Testis (tissue), 3 donors: ENCODE results near the gene DAB2IP. TPM values are rescaled to one million over a fixed set of nuclear protein-coding genes. Genes with fewer than 3 reads are reported as not detected.

Experiments used
- DNase-seq: peaks from one replicate; pipeline ENCODE4 v3.0.0-alpha.2; 2019
- H3K27ac ChIP-seq, 2 donors: fragments of 200-600 bp; sonication (generic); one replicate each; pipeline ENCODE4 v1.5.1; 2019
- H3K27me3 ChIP-seq: fragments of 200-600 bp; sonication (generic); one replicate; pipeline ENCODE4 v1.5.1; 2019
- H3K36me3 ChIP-seq: fragments of 200-600 bp; sonication (generic); one replicate; pipeline ENCODE4 v1.5.1; 2017; ENCODE audit warnings: low read depth; ENCODE audit errors: missing control alignments
- H3K4me1 ChIP-seq: fragments of 200-600 bp; sonication (generic); one replicate; pipeline ENCODE4 v1.5.1; 2019
- H3K4me3 ChIP-seq, 2 donors: fragments of 200-600 bp; sonication (generic); one replicate each; pipeline ENCODE4 v1.5.1; 2017 to 2019
- H3K9me3 ChIP-seq: fragments of 200-600 bp; sonication (generic); one replicate; pipeline ENCODE4 v1.5.1; 2017
- POLR2A ChIP-seq: fragments of 450-650 bp; IDR thresholded peaks from one replicate; pipeline ENCODE4 v1.6.1; 2017; ENCODE audit warnings: antibody characterized with exemption, mild to moderate bottlenecking, moderate library complexity
- WGBS, 2 donors: methylation state at CpG; one replicate each; pipeline ENCODE4 v1.1.5; 2018; 5-methylcytosine and 5-hydroxymethylcytosine counted together
- intact Hi-C: fragments of 100-400 bp; cut with DNase I; formaldehyde crosslinking; loops from one replicate; pipeline ENCODE4 v1.15.1; 2023; ENCODE audit warnings: low total_unique reads
- polyA plus RNA-seq: library from polyadenylated mRNA; stranded (reverse); fragments of 350-450 nt; fragmentation: Illumina TruSeq; extraction: RNeasy Lipid Tissue Mini Kit (QIAGEN cat#74804); gene quantifications from one replicate; pipeline ENCODE4 v1.2.3, GENCODE V29; 2014; ENCODE audit warnings: low read depth, low replicate concordance; ENCODE audit not compliant: insufficient read depth
- total RNA-seq, 2 donors: library from RNA; depleted of rRNA; stranded (reverse); fragments of >200 nt; gene quantifications; one replicate each; pipeline ENCODE4 v1.2.3, GENCODE V29; 2016
- TF ChIP-seq, protein P1 (sequence below), 3 experiments: fragments of 450-650 bp in 2 of 3; fragments of 200-600 bp in 1 of 3; sonication (generic) in 1 of 3; IDR thresholded peaks; one replicate each; pipeline ENCODE4 v1.5.1; 2016 to 2019; ENCODE audit warnings: antibody characterized with exemption in 3 of 3, mild to moderate bottlenecking in 2 of 3, moderate library complexity in 1 of 3

DAB2IP gene
- total and polyA plus RNA-seq, 3 donors from 2014 or later, result 57.7 to 136 (median 102) TPM

DNA sequence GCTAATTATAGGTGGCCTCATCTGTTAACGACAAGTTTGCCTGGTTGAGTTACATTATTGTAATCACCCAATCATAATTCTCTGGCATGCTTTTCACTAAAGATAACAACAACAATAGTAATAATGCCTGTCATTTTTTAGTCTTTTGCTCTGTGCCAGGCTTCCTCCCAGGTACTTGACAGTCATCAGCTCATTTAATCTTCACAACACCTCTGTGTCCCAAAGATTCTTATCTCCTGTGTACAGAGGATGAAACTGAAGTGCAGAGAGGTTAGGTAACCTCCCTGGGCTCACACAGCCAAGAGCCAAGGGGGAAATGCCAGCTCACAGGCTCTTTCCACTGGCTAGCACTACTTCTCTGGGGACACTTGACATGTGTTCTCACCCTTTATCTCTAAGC is 77.5 kb downstream of the DAB2IP start:
- no peak overlapping the region for H3K27ac ChIP-seq
- H3K9me3 ChIP-seq, result no peaks in the 10 kb centered on the region
- 51 to 68% methylated on average over 1 of the region's 1 CpG for WGBS, 2 donors
- peaks cover 46% of the 10 kb centered on the region for H3K4me1 ChIP-seq
- H3K4me3 ChIP-seq, result no peak overlapping the region
- TF ChIP-seq, protein P1, sequence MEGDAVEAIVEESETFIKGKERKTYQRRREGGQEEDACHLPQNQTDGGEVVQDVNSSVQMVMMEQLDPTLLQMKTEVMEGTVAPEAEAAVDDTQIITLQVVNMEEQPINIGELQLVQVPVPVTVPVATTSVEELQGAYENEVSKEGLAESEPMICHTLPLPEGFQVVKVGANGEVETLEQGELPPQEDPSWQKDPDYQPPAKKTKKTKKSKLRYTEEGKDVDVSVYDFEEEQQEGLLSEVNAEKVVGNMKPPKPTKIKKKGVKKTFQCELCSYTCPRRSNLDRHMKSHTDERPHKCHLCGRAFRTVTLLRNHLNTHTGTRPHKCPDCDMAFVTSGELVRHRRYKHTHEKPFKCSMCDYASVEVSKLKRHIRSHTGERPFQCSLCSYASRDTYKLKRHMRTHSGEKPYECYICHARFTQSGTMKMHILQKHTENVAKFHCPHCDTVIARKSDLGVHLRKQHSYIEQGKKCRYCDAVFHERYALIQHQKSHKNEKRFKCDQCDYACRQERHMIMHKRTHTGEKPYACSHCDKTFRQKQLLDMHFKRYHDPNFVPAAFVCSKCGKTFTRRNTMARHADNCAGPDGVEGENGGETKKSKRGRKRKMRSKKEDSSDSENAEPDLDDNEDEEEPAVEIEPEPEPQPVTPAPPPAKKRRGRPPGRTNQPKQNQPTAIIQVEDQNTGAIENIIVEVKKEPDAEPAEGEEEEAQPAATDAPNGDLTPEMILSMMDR (IDR thresholded peaks at IDR 0.05), result no peak
- no peak for TF ChIP-seq POLR2A
- no peak for DNase-seq
- no peaks in the 10 kb centered on the region for H3K27me3 ChIP-seq
- no peaks in the 10 kb centered on the region for H3K36me3 ChIP-seq
- intact Hi-C loops, result no loop called here

DNA sequence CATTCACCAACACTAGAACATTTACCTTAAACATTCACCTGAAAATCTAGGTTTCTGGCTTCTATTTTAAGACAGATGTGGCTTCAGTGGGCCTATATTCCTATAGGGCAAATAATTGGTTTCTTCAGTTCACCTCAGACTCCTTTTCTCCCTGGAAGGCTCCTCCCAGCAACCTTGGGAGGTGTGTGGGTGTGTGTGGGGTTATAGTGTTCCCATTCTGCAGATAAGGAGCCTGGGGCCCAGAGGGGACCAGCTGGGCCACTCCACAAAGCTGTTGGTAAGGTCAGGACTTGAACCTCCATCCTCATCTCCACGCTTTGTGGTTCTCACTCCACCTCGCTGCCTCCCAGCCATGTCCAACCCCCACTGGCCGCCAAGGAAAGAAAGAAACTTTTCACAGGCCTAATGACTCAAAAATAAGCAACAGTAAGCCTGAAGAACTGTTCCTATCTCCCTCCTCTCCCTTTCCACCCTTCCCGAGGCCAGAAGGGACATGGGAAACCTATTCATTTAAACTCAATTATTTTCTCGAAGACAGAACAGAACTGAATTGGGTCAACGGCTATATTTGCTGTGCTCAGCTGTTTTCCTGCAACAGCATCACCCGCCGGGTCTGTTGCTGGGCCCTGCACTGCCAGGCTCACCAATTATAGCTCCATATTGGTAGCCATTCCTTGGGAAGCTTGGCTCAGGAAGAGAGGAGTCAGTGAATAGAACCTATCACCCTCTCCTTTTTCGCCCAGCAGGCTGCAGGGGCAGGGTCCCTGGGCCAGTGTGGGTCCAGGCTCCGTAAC is 78.5 kb downstream of the DAB2IP start:
- H3K4me1 ChIP-seq, result peaks cover 45% of the 10 kb centered on the region

DNA sequence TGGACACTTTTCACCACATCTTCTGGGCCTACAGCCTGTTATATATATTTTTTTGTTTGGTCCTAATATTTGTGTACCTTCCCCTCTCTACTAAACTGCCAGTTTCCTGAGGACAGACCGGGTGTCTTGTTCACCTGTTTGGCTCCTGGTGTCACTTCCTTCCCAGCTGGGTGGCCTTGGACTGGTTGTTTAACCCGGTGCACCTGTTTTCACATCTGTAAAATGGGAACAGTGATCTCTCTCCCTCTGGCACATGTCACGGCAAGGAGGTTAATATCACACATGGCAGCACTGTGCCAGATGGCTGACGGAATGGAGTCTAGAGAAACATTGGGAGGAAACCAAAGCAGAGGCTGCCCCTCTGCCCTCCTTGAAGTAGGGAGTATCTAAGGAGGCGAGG is 79.7 kb downstream of the DAB2IP start:
- H3K27me3 ChIP-seq, result no peaks in the 10 kb centered on the region
- peaks cover 52% of the 10 kb centered on the region for H3K4me1 ChIP-seq
- TF ChIP-seq, protein P1 (IDR thresholded peaks at IDR 0.05), result no peak
- no peak for TF ChIP-seq POLR2A
- 79 to 80% methylated on average over 5 of the region's 5 CpGs for WGBS, 2 donors
- H3K36me3 ChIP-seq, result no peaks in the 10 kb centered on the region
- no peak overlapping the region for H3K4me3 ChIP-seq
- H3K9me3 ChIP-seq, result no peaks in the 10 kb centered on the region
- intact Hi-C loops, result no loop called here
- no peak overlapping the region for H3K27ac ChIP-seq
- DNase-seq, result no peak

More for the DNA sequence above, 78.5 kb downstream of the DAB2IP start:
- peak overlapping the region; percentile 12 to 69 for H3K27ac ChIP-seq
- no peaks in the 10 kb centered on the region for H3K9me3 ChIP-seq
- 33 to 65% methylated on average over 10 of the region's 10 CpGs for WGBS, 2 donors
- intact Hi-C loops, result no loop called here
- DNase-seq, result no peak
- H3K36me3 ChIP-seq, result no peaks in the 10 kb centered on the region
- TF ChIP-seq, protein P1 (IDR thresholded peaks at IDR 0.05), result no peak
- no peak for TF ChIP-seq POLR2A
- no peak overlapping the region for H3K4me3 ChIP-seq
- H3K27me3 ChIP-seq, result no peaks in the 10 kb centered on the region

DNA sequence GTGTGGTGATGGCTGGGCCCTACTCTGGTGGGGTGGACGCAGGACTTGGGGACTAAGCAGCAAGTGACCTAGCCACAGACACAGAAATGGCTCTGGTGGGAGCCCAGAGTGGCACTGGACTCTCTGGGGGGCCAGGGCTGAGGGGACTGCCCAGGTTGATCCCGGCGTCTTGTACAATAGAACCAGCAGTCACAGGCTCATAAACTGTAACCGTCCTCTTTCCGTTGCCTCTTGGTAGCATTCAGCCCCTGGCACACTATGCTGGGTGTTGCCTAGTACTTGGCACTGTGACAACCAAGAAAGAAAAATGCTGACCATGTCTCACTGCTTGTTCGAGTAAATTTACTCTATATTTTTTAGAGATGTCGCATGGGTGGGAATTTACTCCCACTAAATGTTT is 80.5 kb downstream of the DAB2IP start:
- 63 to 78% methylated on average over 3 to 7 of the region's 7 CpGs for WGBS, 2 donors
- intact Hi-C loops, result no loop called here
- Histone ChIP-seq H3K4me1 (peaks cover 59% of the 10 kb centered on the region), H3K27me3 (no peaks in the 10 kb centered on the region), H3K27ac (no peak overlapping the region), H3K4me3 (no peak overlapping the region), H3K9me3 (no peaks in the 10 kb centered on the region), H3K36me3 (no peaks in the 10 kb centered on the region)
- no peak for TF ChIP-seq POLR2A
- TF ChIP-seq, protein P1 (IDR thresholded peaks at IDR 0.05), result no peak
- DNase-seq, result no peak

DNA sequence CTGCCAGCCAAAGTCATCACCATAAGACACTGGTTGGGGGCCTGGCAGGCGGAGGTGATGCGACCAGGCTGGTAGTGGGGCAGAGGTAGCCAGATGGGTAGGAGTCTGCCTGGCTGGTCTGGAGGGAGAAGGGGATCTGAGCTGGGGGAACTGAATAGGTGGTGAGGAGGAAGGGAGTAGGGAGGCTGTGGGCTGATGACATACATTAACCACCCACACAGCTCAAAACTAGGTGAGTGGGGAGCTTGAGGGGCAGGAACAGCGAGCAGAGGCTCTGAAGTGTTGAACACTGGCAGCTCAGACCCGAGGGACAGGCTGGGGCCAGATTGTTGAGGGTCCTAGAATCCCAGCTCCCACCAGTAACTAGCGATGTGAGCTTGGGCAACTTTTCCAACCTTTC is 81.0 kb downstream of the DAB2IP start:
- Histone ChIP-seq H3K27me3 (no peaks in the 10 kb centered on the region), H3K4me3 (no peak overlapping the region), H3K36me3 (no peaks in the 10 kb centered on the region), H3K4me1 (peaks cover 61% of the 10 kb centered on the region), H3K9me3 (no peaks in the 10 kb centered on the region), H3K27ac (no peak overlapping the region)
- intact Hi-C loops, result no loop called here
- 89 to 91% methylated on average over 5 of the region's 5 CpGs for WGBS, 2 donors
- DNase-seq, result no peak
- TF ChIP-seq, protein P1 (IDR thresholded peaks at IDR 0.05), result no peak
- TF ChIP-seq POLR2A, result no peak
